ENCODE measurements around the gene ACSF3. TPM values are rescaled to one million over a fixed set of nuclear protein-coding genes. Genes with fewer than 3 reads are reported as not detected.

Gene ACSF3
- total RNA-seq, 1 experiment from 2014 or later, result 74.5 TPM

DNA sequence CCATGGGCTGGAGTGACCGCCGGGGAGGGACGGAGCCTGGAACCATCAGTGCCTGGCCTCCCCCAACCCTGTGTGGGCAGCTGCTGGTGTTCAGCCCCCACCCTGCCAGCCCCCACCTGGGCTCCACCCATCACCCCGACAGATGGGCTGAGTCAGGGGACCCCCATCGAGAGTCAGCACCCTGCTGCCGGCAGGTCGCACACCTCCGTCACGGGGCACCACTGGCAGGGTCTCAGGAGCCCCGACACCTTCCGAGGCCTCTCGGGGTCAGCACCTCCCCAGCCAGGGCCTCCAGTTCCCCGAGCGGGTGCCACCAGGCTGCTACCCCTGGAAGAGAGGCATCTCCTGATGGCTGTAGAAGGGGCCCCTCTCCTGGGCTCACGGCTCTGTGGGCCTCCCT lies 38.3 kb upstream of the ACSF3 start:
- no peaks in the 10 kb centered on the region for H4K20me1 ChIP-seq (ENCODE audit: insufficient read depth)
- no peak for DNase-seq (ENCODE audit: low read depth, low spot score)
- H3K27me3 ChIP-seq (ENCODE audit: insufficient read depth, low read length), result no peaks in the 10 kb centered on the region
- H3K9me3 ChIP-seq (ENCODE audit: control insufficient read depth in 1 of 2, insufficient read depth in 1 of 2, low read depth in 1 of 2, low read length in 2 of 2), result no peaks in the 10 kb centered on the region
- no TSS peak for BruUV-seq (replicated peaks)
- CTCF ChIA-PET, result no interaction called here
- ATAC-seq, result no peak
- intact Hi-C loops (cut with micrococcal nuclease), result loop anchor here (10.0 kb wide), 1 partner anchor 241 kb away; the partner anchor contains the start of gene APRT
- H3K4me1 ChIP-seq (ENCODE audit: control insufficient read depth in 1 of 2, insufficient read depth in 2 of 2, low read length in 2 of 2), result peaks cover 13 to 28% of the 10 kb centered on the region in 2 experiments
- no peak overlapping the region for H3K4me3 ChIP-seq (replicated peaks in 1 of 2; ENCODE audit: low read depth in 1 of 2, low read length in 2 of 2)
- H3K9ac ChIP-seq (ENCODE audit: low read length), result no peak overlapping the region
- H3K9me2 ChIP-seq (ENCODE audit: insufficient read depth), result no peaks in the 10 kb centered on the region
- H3K79me2 ChIP-seq (ENCODE audit: insufficient read depth, low read length), result no peaks in the 10 kb centered on the region; the same call in 1 of the 2 replicates
- TF ChIP-seq EZH2 (IDR thresholded peaks at IDR 0.05) (no peak), JUND (IDR thresholded peaks at IDR 0.05) (no peak), EZH2phosphoT487 (IDR thresholded peaks at IDR 0.05; ENCODE audit: borderline replicate concordance) (no peak)
- H3K27ac ChIP-seq (ENCODE audit: low read depth, low read length), result no peak overlapping the region
- no peak overlapping the region for H3K4me2 ChIP-seq (ENCODE audit: low read length)
- POLR2A ChIA-PET, result no interaction called here
- H3K36me3 ChIP-seq (ENCODE audit: control insufficient read depth in 1 of 2, insufficient read depth in 2 of 2, low read length in 2 of 2), result no peaks in the 10 kb centered on the region
- no peak overlapping the region for H2AFZ ChIP-seq (ENCODE audit: low read depth, low read length, poor library complexity, severe bottlenecking)
- RAD21 ChIA-PET (ENCODE audit: low non-redundant PET in 1 of 2, low total read pairs in 2 of 2, uncharacterized antibody in 2 of 2, unreplicated experiment in 2 of 2), result no interaction called here

DNA sequence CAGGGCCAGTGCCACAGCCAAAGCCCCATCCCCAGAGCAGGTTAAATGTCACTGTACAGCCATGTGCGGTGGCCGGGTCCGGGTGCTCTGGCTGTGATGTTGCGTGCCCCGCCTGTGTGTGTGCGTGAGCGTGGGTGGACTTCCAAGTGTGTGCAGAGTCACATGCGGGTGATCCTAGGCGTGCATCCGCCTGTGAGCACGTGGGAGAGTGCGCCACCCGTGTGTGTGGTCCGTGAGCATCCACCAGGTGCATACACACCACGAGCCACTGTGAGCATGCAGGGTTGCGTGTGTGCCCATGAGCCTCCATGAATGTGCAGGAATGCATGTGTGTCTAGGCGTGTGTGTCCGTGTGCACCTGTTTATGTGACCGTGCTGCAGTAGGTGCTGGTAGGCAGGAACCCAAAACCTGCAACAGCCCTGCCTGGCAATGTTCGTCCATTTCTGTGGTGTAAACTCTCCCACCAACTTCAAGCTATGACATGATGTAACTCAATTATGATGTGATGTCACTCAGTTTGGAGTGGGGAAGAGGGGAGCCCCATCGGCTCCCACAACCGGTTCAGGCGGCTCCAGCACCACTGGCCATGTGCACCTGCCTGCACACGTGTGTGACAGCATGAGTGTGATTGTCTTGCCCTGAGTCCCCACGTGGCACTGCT lies 37.6 kb upstream of the ACSF3 start:
- Histone ChIP-seq H3K4me2 (ENCODE audit: low read length) (no peak overlapping the region), H3K9me2 (ENCODE audit: insufficient read depth) (no peaks in the 10 kb centered on the region), H3K27me3 (ENCODE audit: insufficient read depth, low read length) (0 out of 2 replicates have a peak, but pooled peaks cover 2% of the 10 kb centered on the region), H3K9ac (ENCODE audit: low read length) (no peak overlapping the region), H2AFZ (ENCODE audit: low read depth, low read length, poor library complexity, severe bottlenecking) (no peak overlapping the region), H3K9me3 (ENCODE audit: control insufficient read depth in 1 of 2, insufficient read depth in 1 of 2, low read depth in 1 of 2, low read length in 2 of 2) (no peaks in the 10 kb centered on the region), H3K27ac (ENCODE audit: low read depth, low read length) (no peak overlapping the region), H3K36me3 (ENCODE audit: control insufficient read depth in 1 of 2, insufficient read depth in 2 of 2, low read length in 2 of 2) (no peaks in the 10 kb centered on the region), H3K4me3 (replicated peaks in 1 of 2; ENCODE audit: low read depth in 1 of 2, low read length in 2 of 2) (no peak overlapping the region), H4K20me1 (ENCODE audit: insufficient read depth) (no peaks in the 10 kb centered on the region), H3K4me1 (ENCODE audit: control insufficient read depth in 1 of 2, insufficient read depth in 2 of 2, low read length in 2 of 2) (peaks cover 13 to 28% of the 10 kb centered on the region in 2 experiments), H3K79me2 (ENCODE audit: insufficient read depth, low read length) (no peaks in the 10 kb centered on the region; the same call in 1 of the 2 replicates)
- intact Hi-C loops (cut with micrococcal nuclease), result loop anchor here (10.0 kb wide), 1 partner anchor 241 kb away; the partner anchor contains the start of gene APRT
- RAD21 ChIA-PET (ENCODE audit: low non-redundant PET in 1 of 2, low total read pairs in 2 of 2, uncharacterized antibody in 2 of 2, unreplicated experiment in 2 of 2), result no interaction called here
- TF ChIP-seq ATF3 (IDR thresholded peaks at IDR 0.05) (no peak), EZH2 (IDR thresholded peaks at IDR 0.05) (no peak), SIN3A (IDR thresholded peaks at IDR 0.05; ENCODE audit: low read depth) (no peak), YY1 (IDR thresholded peaks at IDR 0.05; ENCODE audit: extremely low read depth, insufficient replicate concordance, low read depth, low read length) (no peak), EGR1 (IDR thresholded peaks at IDR 0.05; ENCODE audit: low read depth) (no peak), FOSL1 (IDR thresholded peaks at IDR 0.05; ENCODE audit: low read depth) (no peak), REST (IDR thresholded peaks at IDR 0.05; ENCODE audit: low read depth) (no peak)
- TF ChIP-seq, protein P1, sequence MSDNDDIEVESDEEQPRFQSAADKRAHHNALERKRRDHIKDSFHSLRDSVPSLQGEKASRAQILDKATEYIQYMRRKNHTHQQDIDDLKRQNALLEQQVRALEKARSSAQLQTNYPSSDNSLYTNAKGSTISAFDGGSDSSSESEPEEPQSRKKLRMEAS (IDR thresholded peaks at IDR 0.05), result no peak
- BruUV-seq (replicated peaks), result no TSS peak
- CTCF ChIA-PET, result no interaction called here
- ATAC-seq (no peak), DNase-seq (ENCODE audit: low read depth, low spot score) (no peak)
- POLR2A ChIA-PET, result no interaction called here
